ENCODE data around the gene DGCR2.
"Not testable (repeated sequence)": the region's sequence is repeated elsewhere in the genome, so short reads cannot be mapped to it uniquely, and the experiment has no call there.

The DGCR2 gene

DNA sequence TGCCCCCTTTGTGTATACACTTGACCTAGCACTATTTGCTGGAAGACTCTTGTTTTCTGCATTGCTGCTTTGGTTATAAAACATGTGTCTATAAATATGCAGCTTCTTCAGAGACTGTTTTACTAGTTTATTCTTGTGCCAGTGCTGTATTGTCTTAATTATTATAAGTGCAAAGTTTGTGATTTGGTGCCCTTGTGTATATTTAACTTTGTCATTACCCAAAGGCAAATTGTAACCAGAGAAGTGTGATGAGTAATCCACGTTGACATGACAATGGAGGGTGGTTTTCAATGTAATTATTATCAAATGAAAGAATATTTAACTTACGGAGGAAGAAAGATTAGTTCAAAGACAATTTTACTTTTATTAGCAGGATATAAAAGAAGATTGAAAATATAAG lies 111.1 kb downstream of the DGCR2 start:
- Histone ChIP-seq H3K27me3 (ENCODE audit: control insufficient read depth, insufficient read depth, low read length) (peaks cover 3% of the 10 kb centered on the region), H3K4me1 (ENCODE audit: control insufficient read depth, insufficient read depth, low read length) (no peaks in the 10 kb centered on the region), H3K36me3 (ENCODE audit: control insufficient read depth, insufficient read depth, low read length) (no peaks in the 10 kb centered on the region), H3K27ac (ENCODE audit: low read depth, low read length) (no peak overlapping the region), H3K4me3 (ENCODE audit: low read length) (no peak overlapping the region), H3K9ac (ENCODE audit: low read length) (no peak overlapping the region)

DNA sequence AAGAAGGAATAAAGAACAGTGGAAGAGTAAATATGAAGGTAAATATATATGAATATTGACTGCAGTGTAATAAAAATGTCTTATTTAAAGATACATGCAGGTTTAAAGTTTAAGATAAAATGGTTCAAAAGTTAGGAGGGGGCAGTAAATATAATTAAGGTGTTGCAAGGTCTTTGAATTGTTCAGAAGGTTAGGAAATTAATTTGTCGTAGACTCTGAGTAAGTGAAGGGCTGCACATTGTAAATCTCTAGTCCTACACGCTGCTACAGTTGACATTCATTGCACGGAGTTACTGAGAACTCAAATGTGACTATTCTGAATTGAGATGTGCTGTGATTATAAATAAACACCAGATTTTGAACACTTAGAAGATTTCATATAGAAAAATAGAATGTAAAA lies 116.3 kb downstream of the DGCR2 start:
- Histone ChIP-seq H3K36me3 (ENCODE audit: control insufficient read depth, insufficient read depth, low read length) (no peaks in the 10 kb centered on the region), H3K27me3 (ENCODE audit: control insufficient read depth, insufficient read depth, low read length) (no peaks in the 10 kb centered on the region), H3K9ac (ENCODE audit: low read length) (no peak overlapping the region), H3K4me1 (ENCODE audit: control insufficient read depth, insufficient read depth, low read length) (no peaks in the 10 kb centered on the region), H3K4me3 (ENCODE audit: low read length) (no peak overlapping the region), H3K27ac (ENCODE audit: low read depth, low read length) (no peak overlapping the region)

DNA sequence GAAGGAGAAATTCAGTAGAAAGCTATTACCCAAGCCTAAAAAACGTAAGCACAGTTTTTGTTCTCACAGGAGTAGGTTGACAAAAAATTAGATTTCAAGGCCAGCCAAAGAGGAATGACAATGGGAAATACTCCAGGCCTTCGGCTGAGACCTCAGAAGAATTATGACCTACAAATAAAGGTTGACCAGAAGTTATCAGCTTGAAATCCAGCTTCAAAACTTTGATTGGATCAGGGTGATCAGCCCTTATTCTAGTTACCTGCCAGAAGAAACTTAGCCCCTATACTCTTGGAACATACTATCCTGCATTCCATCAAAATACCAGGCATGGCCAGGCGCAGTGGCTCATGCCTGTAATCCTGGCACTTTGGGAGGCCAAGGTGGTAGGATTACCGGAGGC lies 117.7 kb downstream of the DGCR2 start:
- H3K36me3 ChIP-seq (ENCODE audit: control insufficient read depth, insufficient read depth, low read length), result no peaks in the 10 kb centered on the region
- no peaks in the 10 kb centered on the region for H3K4me1 ChIP-seq (ENCODE audit: control insufficient read depth, insufficient read depth, low read length)
- no peak overlapping the region for H3K9ac ChIP-seq (ENCODE audit: low read length)
- H3K4me3 ChIP-seq (ENCODE audit: low read length), result no peak overlapping the region
- H3K27me3 ChIP-seq (ENCODE audit: control insufficient read depth, insufficient read depth, low read length), result no peaks in the 10 kb centered on the region
- no peak overlapping the region for H3K27ac ChIP-seq (ENCODE audit: low read depth, low read length)

DNA sequence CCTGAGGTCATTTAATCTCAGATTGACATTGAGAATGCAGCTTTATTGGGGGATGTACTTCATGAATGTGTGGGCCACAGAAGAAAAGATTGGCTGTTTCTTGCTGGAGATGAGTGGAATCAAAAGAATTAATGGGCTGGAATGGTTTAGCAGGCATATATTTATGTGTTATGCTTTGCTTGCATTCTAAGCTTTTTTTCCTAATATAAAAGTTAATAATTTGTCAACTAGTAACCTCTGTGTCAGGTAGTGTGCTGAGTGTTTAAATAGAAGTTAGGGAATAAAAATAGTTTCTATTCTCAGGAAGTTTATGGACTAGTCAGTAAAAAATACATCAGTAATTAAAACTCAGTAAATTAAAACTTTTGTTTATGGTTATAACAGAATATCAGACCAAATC lies 118.7 kb downstream of the DGCR2 start:
- Histone ChIP-seq H3K27me3 (ENCODE audit: control insufficient read depth, insufficient read depth, low read length) (no peaks in the 10 kb centered on the region), H3K36me3 (ENCODE audit: control insufficient read depth, insufficient read depth, low read length) (no peaks in the 10 kb centered on the region), H3K9ac (ENCODE audit: low read length) (no peak overlapping the region), H3K4me1 (ENCODE audit: control insufficient read depth, insufficient read depth, low read length) (no peaks in the 10 kb centered on the region), H3K4me3 (ENCODE audit: low read length) (no peak overlapping the region), H3K27ac (ENCODE audit: low read depth, low read length) (no peak overlapping the region)

DNA sequence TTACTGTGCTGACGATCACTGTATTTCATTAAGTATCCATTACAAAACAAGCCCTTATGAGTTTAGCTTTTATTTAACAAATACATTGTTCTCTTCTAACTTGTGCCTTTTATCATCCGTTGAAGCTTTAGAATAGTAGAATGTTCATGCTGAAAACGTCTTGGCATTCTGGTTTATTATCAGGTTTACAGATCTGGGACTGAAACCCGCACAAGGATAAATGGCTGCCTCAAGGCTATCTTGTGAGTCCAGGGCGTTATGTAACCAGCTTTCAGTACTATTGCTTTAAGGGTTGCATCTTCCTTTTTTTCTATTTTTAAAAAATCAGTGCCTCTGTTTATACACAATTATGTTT lies 119.6 kb downstream of the DGCR2 start:
- peaks cover 3% of the 10 kb centered on the region for H3K27me3 ChIP-seq (ENCODE audit: control insufficient read depth, insufficient read depth, low read length)
- H3K4me1 ChIP-seq (ENCODE audit: control insufficient read depth, insufficient read depth, low read length), result no peaks in the 10 kb centered on the region
- no peaks in the 10 kb centered on the region for H3K36me3 ChIP-seq (ENCODE audit: control insufficient read depth, insufficient read depth, low read length)
- H3K27ac ChIP-seq (ENCODE audit: low read depth, low read length), result no peak overlapping the region
- H3K4me3 ChIP-seq (ENCODE audit: low read length), result no peak overlapping the region
- no peak overlapping the region for H3K9ac ChIP-seq (ENCODE audit: low read length)

DNA sequence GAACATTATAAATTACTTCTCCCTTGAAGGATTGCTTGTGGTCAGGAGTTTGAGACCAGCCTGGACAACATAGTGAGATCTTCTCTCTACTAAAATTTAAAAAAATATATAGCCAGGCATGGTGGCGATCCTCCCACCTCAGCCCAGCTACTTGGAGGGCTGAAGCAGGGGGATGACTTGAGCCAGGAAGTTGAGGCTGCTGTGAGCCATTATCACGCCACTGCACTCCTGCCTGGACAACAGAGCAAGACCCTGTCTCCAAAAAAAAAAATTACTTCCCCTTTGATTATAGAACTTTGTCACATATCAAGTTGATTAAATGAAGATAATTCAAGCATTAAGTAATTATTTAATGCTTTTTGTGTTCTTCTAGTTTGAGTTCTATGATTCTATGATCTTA lies 121.0 kb downstream of the DGCR2 start:
- H3K9ac ChIP-seq (ENCODE audit: low read length), result no peak overlapping the region
- peaks cover 3% of the 10 kb centered on the region for H3K27me3 ChIP-seq (ENCODE audit: control insufficient read depth, insufficient read depth, low read length)
- H3K27ac ChIP-seq (ENCODE audit: low read depth, low read length), result no peak overlapping the region
- no peaks in the 10 kb centered on the region for H3K4me1 ChIP-seq (ENCODE audit: control insufficient read depth, insufficient read depth, low read length)
- no peaks in the 10 kb centered on the region for H3K36me3 ChIP-seq (ENCODE audit: control insufficient read depth, insufficient read depth, low read length)
- H3K4me3 ChIP-seq (ENCODE audit: low read length), result no peak overlapping the region

DNA sequence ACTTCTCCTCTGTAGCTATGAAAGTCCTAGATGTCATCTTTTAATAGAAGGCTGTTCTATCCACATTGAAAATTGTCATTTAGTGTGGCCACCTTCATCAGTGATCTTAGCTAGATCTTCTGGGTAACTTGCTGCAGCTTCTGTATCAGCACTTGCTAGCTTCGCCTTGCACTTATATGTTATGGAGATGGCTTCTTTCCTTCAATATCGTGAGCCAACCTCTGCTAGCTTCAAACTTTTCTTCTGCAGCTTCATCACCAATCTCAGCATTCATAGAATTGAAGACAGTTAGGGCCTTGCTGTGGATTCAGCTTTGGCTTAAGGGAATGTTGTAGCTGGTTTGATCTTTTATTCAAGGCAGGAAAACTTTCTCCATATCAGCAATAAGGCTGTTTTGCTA lies 122.1 kb downstream of the DGCR2 start:
- not testable (repeated sequence) for H3K4me1 ChIP-seq (ENCODE audit: control insufficient read depth, insufficient read depth, low read length); H3K27me3 ChIP-seq (ENCODE audit: control insufficient read depth, insufficient read depth, low read length); H3K4me3 ChIP-seq (ENCODE audit: low read length); H3K36me3 ChIP-seq (ENCODE audit: control insufficient read depth, insufficient read depth, low read length); H3K27ac ChIP-seq (ENCODE audit: low read depth, low read length); H3K9ac ChIP-seq (ENCODE audit: low read length)

DNA sequence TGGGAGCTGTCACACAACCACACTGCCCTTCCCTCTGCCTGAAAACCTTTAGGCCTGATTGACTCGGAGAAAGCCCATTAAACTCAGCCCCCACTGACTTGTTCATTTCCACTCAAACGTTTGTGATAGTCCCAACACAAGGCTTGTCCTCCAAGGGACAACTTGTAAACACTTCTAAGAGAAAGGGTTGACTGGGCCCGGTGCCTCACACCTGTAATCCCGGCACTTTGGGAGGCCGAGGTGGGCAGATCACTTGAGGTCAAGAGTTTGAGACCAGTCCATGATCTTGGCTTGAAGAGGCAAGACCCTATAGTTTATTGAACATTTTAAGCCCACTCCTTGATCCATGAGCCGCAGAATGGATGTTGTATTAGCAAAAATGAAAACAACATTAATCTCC lies 122.8 kb downstream of the DGCR2 start:
- no peak overlapping the region for H3K9ac ChIP-seq (ENCODE audit: low read length)
- H3K4me1 ChIP-seq (ENCODE audit: control insufficient read depth, insufficient read depth, low read length), result no peaks in the 10 kb centered on the region
- peaks cover 6% of the 10 kb centered on the region for H3K27me3 ChIP-seq (ENCODE audit: control insufficient read depth, insufficient read depth, low read length)

DNA sequence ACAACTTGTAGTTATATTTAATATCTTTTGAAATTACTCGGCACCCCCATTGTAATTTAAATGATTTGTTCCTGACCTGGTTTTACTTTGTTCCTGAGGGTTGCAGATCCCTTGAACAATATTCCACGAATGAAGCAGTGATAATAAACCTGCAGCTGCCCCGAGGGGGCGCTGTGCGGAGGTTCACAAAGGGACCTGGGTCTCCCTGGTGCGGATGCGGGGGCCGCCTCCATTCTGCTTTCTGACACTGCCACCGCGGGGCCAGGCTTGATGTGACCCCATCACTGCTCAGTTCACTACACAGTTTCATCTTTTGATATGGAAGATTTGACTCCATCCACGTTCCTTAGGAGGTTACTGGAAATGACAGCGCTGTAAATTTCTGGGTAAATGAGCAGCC lies 123.2 kb downstream of the DGCR2 start:
- peaks cover 6% of the 10 kb centered on the region for H3K27me3 ChIP-seq (ENCODE audit: control insufficient read depth, insufficient read depth, low read length)
- H3K4me1 ChIP-seq (ENCODE audit: control insufficient read depth, insufficient read depth, low read length), result no peaks in the 10 kb centered on the region
- no peak overlapping the region for H3K9ac ChIP-seq (ENCODE audit: low read length)
- no peak overlapping the region for H3K4me3 ChIP-seq (ENCODE audit: low read length)
- H3K27ac ChIP-seq (ENCODE audit: low read depth, low read length), result no peak overlapping the region
- H3K36me3 ChIP-seq (ENCODE audit: control insufficient read depth, insufficient read depth, low read length), result no peaks in the 10 kb centered on the region

More for the DNA sequence above, 122.8 kb downstream of the DGCR2 start:
- Histone ChIP-seq H3K36me3 (ENCODE audit: control insufficient read depth, insufficient read depth, low read length) (no peaks in the 10 kb centered on the region), H3K27ac (ENCODE audit: low read depth, low read length) (no peak overlapping the region), H3K4me3 (ENCODE audit: low read length) (no peak overlapping the region)

DNA sequence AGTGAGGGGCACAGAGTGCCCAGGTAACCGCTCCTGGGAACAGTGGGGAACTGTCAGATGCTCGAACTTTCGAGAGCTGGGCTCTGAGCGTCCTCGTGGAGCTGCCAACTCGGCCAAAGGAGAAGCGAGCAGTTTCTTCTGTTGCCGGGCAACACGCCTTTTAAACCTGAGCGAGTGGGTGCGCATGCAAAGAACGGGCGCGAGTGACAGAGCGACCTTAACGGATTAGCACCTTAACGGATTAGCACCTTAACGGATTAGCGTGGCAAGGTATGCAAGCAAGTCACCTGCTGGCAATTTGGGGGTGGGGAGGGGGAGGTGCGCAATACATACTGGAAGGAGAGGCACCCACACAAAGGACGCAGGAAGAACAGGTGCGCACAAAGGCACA lies 124.3 kb downstream of the DGCR2 start:
- no peak overlapping the region for H3K4me3 ChIP-seq (ENCODE audit: low read length)
- no peaks in the 10 kb centered on the region for H3K4me1 ChIP-seq (ENCODE audit: control insufficient read depth, insufficient read depth, low read length)
- no peaks in the 10 kb centered on the region for H3K36me3 ChIP-seq (ENCODE audit: control insufficient read depth, insufficient read depth, low read length)
- no peak overlapping the region for H3K27ac ChIP-seq (ENCODE audit: low read depth, low read length)
- H3K9ac ChIP-seq (ENCODE audit: low read length), result no peak overlapping the region
- H3K27me3 ChIP-seq (ENCODE audit: control insufficient read depth, insufficient read depth, low read length), result peaks cover 6% of the 10 kb centered on the region

DNA sequence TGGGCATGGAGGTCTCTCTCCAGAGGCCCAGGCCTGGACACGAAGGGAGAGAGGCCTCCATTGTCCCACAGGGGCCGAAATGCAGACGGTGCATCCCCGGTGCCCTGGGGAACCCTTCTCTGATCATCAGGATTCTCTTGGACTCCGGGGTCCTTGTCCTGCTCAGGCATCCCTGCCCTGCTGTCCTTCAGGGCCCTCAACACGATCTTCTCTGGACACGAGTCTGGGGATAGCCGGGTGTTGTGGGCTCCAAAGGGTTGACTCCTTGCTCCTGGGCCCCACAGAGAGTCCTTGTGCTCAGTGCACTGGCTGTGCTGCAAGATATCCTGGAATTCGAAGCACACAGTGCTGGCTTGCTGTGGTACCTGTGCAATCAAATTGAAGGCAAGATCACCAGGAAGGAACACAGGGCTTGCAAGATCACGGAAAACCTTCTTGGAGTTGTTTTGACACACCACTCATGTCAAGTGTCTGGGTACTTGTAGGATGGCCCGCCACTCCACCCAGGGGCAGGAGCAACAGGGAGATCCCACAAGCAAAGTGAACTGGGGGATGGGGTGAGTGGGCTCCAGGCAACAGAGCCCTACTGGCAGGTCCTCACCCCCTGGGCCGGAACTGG lies 124.8 kb downstream of the DGCR2 start:
- no peak overlapping the region for H3K9ac ChIP-seq (ENCODE audit: low read length)
- H3K27ac ChIP-seq (ENCODE audit: low read depth, low read length), result no peak overlapping the region
- no peaks in the 10 kb centered on the region for H3K36me3 ChIP-seq (ENCODE audit: control insufficient read depth, insufficient read depth, low read length)
- H3K27me3 ChIP-seq (ENCODE audit: control insufficient read depth, insufficient read depth, low read length), result peaks cover 6% of the 10 kb centered on the region
- H3K4me1 ChIP-seq (ENCODE audit: control insufficient read depth, insufficient read depth, low read length), result no peaks in the 10 kb centered on the region
- H3K4me3 ChIP-seq (ENCODE audit: low read length), result no peak overlapping the region

DNA sequence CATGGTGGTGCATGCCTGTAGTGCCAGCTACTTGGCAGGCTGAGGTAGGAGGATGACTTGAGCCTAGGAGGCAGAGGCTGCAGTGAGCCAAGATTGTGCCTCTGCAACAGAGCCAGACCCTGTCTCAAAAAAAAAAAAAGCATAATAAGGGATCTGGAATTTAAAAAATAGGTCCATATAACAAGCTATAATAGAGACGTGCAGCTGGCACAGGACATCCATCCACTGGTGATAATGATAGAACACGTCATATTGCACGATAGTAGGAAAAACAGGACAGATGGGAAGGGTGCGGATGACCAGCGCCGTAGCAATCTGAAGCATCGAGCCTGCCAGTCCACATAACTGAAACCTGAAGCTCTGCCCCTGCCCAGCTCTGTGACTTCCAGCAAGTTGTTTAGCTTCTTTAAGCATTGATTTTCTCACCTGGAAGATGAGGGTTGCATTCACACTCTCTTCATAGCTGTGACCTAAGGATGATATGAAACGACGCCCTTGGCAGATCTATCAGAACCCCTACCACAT lies 125.8 kb downstream of the DGCR2 start:
- Histone ChIP-seq H3K4me3 (ENCODE audit: low read length) (no peak overlapping the region), H3K9ac (ENCODE audit: low read length) (no peak overlapping the region), H3K27me3 (ENCODE audit: control insufficient read depth, insufficient read depth, low read length) (peaks cover 6% of the 10 kb centered on the region), H3K4me1 (ENCODE audit: control insufficient read depth, insufficient read depth, low read length) (no peaks in the 10 kb centered on the region), H3K36me3 (ENCODE audit: control insufficient read depth, insufficient read depth, low read length) (no peaks in the 10 kb centered on the region), H3K27ac (ENCODE audit: low read depth, low read length) (no peak overlapping the region)

DNA sequence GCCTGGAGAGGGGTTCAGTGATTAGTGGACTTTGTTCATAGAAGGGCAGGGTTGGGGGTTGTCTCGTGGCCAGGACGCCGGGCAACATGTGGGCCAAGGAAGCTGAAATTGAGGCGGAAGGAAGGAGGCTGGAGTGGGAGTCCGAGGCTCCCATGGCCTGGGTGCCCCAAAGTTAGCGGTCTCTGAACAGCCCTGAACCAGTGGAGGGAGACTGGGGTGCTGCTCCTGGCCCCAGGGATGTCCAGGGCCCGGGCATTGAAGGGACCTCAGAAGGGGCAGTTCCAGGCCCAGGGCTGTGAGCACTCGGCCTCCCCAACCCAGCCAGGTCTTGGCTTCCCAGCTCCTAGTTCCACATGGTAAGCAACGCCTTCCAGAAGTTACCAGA lies 126.9 kb downstream of the DGCR2 start:
- Histone ChIP-seq H3K4me1 (ENCODE audit: control insufficient read depth, insufficient read depth, low read length) (no peaks in the 10 kb centered on the region), H3K36me3 (ENCODE audit: control insufficient read depth, insufficient read depth, low read length) (no peaks in the 10 kb centered on the region), H3K27ac (ENCODE audit: low read depth, low read length) (no peak overlapping the region), H3K9ac (ENCODE audit: low read length) (no peak overlapping the region), H3K4me3 (ENCODE audit: low read length) (no peak overlapping the region), H3K27me3 (ENCODE audit: control insufficient read depth, insufficient read depth, low read length) (peaks cover 6% of the 10 kb centered on the region)

Measured in rectal smooth muscle tissue (tissue), 1 donor.